GM21723 (cell line): ENCODE data around the gene SLC12A4.

Experiments
- ATAC-seq: cut with Tn5 transposase; IDR thresholded peaks from one replicate; pipeline ENCODE4 v1.9.1; 2021; ENCODE audit warnings: mild to moderate bottlenecking, moderate library complexity; ENCODE audit not compliant: unreplicated experiment

The SLC12A4 gene

DNA sequence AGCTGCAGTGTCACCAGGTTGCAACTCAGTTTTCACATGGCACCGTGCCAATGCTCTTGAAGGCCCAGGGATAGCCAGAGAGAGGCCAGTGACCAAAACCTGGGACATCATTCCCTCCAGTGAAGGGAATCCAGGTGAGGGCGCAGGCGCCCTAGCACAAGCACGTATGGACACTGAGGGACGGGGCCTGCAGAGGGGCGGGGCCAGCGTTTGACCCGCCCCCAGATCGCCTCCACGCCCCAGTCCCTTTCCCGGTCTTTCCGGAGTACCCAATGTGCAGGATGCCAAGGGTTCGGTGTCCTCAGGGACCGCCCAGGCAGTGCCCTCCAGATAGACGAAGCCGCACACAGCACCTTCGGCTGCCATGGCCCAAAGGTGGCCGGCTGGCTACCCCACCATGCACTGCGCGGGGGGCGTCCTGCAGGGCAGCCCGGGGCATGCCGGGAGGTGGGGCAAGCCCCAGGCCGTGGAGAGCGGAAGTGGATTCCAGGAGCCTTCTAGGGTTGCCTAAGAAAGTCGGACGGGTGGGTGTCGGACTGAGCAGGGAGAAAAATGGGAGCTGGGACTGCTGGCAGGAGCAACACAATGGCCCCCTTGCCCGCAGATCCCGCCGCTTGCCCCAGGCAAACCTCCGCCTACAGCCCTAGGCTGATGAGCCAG is 4.6 kb downstream of the SLC12A4 start:
- no peak for ATAC-seq

DNA sequence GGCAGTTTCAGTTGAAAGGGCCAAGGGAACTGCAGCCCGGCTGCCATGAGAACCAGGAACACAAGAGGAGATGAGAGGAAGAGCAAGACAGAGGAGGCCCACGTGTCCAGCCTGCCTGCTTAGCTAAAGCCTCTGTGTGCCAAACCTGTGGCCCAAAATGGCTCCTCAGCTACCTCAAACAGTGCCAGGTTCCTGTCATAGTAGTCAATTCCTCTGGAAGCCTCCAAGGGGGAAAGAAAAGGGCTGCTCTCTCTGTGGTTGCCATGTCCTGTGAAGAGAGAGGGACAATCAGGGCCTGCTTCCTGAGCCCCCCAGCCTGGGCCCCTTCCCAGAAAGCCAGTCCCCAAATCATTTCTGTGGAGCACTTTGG is 5.2 kb downstream of the SLC12A4 start:
- ATAC-seq, result no peak

DNA sequence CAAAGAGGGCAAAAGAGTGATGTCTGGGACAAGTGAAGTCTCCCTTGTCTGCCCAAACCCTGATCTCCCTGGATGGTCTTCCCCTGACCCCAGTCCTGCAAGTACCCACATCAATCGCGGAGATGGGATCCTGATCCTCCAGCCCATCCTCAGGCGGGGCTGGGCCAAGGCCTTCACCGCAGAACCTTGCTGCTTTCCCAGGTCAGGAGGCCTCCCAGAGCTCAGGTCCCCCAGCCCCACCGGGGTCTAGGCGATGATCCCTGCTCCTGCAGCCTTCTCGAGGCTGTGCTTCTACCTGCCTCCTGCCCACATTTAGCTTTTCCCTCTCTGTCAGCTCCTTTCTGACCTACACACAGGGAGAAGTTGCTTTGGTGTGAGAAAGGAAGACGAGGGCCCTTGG is 6.3 kb downstream of the SLC12A4 start:
- ATAC-seq, result no peak

DNA sequence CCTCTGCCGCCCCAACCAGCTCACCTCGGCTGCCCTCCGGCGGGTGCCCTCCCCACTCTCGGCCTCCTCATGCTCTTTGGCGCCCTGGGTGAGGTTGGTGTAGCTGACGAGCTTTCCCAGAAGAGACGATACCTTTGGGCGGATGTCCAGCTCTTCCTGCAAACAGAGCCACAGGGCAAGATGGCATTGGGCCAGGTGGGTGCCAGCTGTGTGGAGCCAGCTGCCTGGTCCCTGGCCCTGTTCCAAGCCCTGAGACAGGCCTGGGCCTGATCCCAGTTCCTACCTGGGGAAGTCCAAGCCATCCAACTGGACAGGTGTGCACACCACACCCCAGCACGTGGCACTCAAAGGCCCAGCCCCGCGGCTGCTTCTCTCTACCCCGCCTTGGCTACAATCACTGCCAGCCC is 6.9 kb downstream of the SLC12A4 start:
- no peak for ATAC-seq

DNA sequence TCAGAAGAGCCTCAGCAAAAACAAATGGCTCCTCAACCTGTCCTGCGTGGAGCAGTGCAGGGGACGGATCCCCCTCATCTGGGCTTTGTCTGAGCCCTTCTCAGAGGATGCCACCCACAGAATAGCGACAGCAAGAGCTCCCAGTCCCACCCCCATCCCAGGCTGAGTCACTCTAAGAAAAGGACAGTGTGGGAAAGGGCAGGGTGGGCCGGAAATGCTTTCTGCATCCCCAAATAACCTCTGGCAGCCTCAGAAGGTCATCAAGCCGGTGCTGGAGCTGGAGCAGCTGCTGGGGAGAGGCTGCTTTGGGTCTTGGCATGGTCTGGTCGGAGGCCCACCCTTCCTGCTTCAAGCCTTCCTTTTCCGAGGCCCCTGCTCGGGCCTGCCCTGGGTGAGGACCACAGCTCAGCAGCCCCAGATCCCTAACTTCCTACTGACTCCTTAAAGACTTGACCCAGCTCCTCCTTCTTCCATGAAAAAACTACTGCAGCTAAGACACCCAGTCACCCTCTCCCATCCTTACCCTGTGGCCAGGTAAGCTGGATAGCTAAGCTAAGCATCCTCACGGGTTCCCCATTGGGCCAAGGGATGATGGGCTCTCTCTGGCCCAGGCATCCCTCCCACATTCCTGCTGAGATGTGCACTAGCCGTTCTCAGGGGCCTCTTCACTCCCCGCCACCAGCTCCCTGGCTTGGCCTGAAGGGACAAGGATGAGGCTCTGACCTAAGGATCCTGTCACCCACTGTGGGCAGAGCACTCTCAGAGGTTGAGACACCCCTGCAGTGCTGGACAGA is 8.7 kb downstream of the SLC12A4 start:
- no peak for ATAC-seq

DNA sequence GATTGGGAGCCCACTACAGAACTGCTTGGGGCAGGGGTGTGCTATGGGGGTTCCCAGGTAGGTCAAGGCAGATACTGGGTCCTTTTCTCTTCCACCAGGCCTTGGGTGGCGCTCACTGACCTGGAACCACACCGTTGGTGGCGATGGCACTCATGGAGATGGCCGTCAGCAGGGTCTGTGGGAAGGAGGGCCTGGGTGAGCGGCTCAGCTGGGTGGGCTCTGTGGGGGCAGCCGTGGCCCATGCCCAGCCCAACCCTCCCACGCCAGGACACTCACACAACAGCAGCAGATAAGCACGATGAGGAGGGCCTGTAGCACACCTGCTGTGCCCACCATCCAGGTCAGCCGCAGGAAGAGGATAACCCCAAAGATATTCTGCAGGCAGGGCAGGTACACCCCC is 10.8 kb downstream of the SLC12A4 start:
- no peak for ATAC-seq

DNA sequence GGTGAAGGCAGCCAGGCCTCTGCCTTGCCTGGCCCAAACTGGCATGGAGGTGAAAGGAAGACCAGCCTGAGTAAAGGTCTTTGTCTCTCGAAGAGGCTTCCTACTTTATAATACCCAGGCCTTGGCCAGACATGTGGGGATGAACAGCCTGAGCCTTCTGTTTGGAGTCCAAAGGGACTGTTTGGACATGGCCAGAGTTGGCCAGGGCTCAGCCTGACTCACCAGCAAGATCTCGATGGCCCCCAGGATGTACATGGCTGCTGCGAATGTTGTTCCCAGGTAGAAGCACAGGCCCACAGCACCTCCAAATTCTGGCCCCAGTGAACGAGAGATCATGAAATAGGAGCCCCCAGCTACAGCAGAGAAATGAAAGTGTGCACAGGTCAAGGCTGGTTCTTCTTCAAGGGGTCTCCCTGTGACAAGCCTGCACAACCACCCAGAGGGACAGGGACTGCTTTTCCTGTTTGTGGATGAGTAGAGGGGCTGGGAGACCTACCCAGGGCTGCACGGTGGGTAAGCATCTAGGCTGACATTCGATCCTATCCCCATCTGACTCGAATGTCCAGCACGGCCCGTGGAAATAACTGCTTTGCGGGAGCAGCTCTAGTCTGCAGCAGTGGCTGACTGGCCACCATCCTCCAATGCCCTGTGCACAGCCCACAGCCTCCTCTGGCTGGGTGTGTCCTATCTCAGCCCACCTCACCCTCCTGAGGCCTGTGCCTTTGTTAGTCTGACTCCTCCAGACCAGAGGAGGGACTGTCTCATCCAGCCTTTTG is 13.8 kb downstream of the SLC12A4 start:
- no peak for ATAC-seq

DNA sequence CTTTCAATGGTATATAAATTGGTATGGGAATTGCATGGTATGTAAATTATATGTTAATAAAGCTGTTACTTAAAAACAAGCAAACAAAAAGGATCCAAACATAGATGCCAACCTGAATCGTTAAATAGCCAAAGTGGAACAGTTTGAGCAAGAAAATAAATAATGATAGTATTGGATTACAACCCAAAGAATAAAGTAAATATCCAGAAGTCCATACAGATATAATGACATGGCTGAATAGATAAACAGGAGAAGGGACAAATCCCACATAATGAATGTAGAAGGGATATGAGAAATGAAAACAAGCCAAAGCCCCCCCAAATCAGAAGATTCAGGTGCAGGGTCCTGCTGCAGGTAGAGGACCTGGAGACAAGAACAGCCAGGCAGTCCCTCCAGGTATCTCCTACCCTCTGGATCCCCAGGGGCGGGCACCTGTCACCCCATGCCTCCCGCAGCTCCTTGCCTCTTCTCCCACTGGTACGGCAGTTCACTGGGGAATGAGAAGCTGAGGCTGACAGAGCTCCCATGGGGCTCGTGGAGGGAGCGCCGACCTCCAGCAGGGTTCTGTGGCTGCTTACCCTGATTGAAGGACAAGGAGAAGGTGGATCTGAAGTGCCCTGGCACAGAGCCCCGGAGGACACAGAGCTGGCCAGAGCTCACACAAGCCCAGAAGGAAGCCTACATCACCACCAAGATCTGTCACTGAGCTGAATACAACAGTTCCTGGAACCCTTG is 14.6 kb downstream of the SLC12A4 start:
- ATAC-seq, result no peak

DNA sequence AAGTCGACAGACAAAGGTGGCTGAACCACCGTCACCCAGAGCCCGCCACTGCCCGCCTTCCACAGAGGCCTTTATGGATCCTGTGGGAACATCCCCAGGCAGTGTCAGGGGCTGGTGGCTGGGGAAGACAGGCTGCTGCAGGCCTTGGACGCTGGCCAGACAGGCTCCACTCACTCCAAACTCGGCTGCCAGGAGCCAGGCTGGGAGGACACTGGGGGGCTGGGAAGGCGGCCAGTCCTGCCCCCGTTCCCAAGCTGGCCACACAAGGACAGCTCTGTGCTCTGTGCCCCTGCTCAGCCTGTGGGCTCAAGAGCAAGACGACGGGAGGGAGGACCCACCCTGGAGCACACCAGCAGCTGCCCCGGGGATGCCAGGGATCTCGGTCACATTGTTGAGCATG is 17.0 kb downstream of the SLC12A4 start:
- ATAC-seq, result no peak

DNA sequence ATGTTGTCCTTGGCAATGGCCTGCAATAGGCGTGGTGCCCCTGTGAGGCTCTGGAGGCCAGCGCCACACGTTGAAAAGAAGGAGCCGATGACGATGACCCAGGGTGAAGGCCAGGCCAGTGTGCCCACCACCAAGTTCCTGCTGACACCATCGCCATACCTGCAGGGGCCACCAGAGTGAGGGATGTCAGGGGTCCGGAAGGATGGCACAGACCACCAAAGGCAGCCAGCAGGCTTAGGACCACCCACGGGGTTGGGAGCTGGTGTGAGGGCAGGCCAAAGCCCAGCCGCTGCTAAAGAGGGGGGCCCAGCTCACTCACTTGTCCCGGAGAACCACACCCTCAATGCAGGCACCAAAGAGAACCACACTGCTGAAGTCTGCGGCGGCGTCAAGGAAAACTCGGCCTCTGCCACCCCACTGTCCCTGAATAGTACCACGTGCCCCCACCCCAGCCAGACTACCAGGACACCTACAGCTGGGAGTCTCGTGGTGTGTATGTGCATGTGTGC is 18.0 kb downstream of the SLC12A4 start:
- no peak for ATAC-seq

DNA sequence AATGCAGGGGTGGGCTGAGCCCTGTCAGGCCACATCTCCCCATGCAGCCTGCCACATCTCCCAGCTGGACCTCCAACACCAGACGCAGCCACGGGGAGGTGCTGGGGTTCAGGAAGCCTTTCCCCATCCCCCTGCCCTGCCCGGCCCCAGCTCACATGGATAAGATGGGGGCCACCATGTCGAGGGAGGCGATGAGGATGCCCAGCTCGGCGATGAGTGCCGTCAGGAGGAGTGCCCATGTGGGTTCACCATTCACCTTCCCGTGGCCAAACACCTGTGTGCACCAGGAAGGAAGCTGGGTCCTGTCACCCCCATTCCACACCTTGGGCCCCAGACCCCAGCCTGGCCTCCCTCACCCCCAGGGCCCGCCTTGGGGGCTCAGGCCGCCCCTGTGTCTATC is 18.8 kb downstream of the SLC12A4 start:
- ATAC-seq, result no peak

DNA sequence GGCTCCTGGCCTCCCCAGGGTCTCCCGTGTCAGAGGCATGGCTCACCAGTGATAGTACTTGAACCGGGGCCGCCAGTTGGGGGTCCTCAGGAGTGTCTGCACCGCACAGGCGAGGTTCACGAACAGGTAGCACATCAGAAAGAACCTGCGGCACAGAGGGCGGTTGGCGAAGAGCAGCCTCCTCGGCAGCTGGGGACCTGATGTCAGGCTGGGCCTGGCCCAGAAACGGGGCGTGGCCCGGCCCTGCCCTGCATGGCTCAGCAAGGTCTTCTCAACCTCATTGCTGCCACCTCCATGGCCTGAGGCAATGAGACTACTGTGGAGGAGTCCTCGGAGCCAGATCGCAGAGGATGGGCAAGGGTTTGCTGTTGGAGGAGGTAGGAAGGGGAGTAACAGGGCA is 20.4 kb downstream of the SLC12A4 start:
- ATAC-seq, result no peak

DNA sequence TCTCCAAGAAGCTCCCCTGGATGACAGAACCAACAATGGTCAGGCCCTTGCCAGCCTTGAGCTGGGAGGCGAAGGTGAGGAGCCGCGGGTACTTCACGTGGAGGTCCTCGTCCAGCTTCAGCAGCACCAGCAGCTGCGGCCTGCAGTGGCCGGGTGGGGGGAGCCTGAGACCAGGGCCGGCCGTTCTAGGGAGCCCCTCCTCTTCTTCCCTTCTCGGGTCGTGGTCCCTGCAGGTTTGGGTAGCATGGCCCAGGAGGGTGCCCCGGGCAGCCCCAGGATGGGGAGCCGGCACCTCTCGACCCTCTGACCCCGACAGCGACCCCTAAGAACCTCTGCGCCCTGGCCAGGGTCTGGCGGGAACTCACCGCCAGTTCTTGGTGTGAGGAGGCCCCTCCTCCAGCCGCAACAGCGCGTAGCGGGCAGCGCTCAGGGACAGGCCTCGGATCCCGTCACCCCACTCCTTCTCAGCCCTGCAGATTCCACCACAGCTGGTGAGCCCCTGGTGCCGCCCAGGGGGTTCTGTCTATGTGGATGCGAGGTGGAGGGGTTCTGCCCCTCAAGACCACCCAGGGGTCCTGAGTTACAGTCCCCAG is 21.4 kb downstream of the SLC12A4 start:
- no peak for ATAC-seq

DNA sequence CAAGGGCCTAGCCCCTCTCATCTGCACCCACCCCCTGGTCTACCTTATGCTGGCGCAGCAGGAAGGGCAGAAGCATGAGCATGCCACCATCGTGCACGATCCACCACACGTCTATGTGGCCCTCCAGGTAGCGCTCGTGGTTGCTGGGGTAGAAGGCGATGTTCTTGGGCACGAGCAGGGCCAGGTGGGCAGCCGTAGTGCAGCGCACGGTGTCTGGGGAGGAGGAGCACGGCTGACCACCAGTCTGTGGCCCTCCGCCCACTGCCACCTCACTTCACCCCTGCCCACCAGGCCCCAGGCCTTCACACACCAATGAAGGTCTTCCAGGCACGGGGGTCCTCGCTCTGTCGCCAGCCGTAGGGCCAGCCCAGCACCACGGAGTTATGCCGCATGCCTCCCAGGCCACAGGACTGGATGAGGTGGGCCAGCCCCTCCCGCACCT is 22.3 kb downstream of the SLC12A4 start:
- ATAC-seq, result no peak

DNA sequence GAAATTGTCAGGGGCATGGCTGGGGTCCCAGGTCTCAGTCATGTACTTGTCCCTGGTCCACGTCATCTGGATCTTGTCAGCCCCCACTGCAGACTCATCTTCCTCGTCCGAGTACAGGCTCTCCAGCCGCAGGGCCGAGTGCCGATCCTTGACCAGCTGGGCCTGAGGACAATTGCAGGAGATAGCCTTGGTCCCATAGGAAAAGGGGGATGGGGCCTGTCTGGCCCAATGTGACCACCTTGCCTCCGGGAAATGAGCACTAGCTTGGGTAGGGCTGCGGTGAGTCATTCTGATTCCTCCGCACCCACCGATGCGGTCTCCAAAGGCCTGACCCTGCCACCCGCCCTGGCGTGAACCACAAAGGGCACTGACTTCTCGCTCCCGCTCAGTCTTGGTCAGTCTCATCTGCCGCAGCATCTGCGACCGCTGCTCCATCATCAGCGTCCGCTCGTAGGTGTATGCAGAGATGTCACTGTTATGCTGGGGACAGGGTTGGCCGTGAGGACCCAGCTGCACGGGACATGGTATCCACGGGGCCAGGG is 23.0 kb downstream of the SLC12A4 start:
- ATAC-seq, result no peak

DNA sequence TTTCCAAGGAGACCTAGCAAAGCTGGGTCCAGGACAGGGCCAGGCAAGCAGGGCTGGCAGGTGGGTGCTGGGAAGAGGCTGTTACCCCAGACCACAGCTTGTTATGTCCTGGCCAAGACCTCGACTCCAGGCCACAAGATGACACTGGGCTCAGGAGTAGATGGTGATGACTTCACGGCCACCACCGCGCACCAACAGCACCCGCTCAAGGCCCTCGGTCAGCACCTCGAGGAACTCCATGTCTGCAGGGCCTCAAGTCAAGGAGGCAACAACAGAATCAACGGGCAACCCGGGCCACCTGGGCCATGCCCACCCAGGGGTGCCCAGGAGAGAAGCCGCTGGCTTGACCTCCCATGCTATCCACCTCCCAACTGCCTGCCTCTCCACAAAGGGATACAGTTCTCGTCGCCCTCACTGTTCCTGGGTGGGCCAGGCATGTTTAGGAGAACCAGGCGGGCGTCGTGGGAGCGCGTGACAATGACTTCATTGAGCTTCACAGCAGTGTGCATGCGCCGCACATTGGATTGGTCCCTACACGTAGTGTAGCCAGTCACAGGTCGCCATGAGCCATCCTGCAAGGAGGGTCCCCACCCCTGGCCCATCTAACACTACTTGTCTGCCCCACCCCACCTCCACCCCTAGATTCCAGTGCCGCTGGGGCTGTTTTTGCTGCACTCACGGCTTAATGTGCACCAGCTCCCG is 23.6 kb downstream of the SLC12A4 start:
- no peak for ATAC-seq

DNA sequence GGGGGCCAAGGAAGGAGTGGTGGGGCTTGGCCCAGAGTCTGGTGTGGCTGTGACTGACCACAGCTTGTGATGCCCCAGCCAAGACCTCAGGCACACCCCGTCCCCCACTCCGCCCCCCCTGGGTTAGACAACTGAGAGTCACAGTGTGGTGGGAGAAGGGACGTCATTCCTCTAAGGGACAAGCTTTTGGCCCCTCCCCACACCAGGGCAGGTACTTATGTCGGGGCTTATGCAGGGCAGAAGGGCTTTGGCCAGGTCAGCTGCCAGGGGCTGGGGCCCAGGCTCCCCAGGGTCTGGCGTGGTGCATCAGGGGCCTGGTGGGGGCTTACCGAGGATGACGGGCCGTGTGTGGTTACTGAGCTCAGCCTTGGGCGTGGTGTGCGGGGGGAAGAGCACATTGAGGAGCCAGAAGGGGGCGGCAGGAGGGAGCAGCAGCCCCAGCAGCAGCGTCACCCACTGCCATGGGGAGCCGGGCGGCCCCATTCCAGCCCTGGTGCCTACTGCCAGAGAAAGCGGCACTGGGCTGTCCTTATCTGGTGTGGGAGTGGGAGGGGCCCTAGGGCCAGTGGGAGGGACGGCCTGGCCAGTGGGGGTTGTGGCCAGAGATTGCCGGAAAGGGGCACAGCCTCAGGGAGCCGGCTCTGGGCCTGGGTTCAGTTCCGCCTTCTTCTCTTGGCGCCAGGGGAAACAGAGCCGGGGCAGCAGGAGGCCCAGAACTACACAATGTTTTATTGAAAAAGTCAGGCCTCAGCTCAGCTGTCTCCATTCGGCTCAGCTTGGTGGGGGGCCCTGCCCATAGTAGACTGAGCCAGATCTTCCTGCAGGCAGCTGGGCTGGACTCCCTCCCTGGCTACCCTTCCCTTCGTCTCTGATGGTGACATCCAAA is 24.6 kb downstream of the SLC12A4 start, which contains the start of gene LCAT:
TSS of gene LCAT (minus strand) at position 502 of the 886 bp plus-strand sequence. CDS start at position 483, 19 bp downstream.
- no peak for ATAC-seq

DNA sequence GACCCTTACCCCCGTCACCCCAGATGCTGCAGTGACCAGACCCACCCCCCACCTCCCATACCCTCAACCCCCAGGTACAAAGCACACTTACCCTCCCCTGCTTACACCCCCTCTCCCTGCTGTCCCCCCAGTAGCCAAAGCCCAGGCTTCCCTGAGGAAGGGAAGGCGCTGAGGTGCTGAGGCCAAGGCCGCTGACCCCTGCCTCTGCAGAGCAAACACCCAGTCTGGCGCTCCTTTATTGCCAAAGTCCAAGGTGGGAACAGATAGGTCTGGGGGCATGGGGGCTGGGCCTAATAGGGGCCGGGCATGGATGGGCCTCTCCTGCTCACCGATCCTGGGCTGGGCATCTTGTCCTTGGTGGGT is 25.2 kb downstream of the SLC12A4 start:
- no peak for ATAC-seq
